OCI-M2 (cell line): Measurements from ENCODE around the gene SLC39A1.
"Not testable (repeated sequence)": the region's sequence is repeated elsewhere in the genome, so short reads cannot be mapped to it uniquely, and the experiment has no call there.

Experiments
- DNase-seq: peaks from one replicate; lab custom pipeline; 2025; ENCODE audit not compliant: unreplicated experiment; lab: John Stamatoyannopoulos, UW

SLC39A1 gene

DNA sequence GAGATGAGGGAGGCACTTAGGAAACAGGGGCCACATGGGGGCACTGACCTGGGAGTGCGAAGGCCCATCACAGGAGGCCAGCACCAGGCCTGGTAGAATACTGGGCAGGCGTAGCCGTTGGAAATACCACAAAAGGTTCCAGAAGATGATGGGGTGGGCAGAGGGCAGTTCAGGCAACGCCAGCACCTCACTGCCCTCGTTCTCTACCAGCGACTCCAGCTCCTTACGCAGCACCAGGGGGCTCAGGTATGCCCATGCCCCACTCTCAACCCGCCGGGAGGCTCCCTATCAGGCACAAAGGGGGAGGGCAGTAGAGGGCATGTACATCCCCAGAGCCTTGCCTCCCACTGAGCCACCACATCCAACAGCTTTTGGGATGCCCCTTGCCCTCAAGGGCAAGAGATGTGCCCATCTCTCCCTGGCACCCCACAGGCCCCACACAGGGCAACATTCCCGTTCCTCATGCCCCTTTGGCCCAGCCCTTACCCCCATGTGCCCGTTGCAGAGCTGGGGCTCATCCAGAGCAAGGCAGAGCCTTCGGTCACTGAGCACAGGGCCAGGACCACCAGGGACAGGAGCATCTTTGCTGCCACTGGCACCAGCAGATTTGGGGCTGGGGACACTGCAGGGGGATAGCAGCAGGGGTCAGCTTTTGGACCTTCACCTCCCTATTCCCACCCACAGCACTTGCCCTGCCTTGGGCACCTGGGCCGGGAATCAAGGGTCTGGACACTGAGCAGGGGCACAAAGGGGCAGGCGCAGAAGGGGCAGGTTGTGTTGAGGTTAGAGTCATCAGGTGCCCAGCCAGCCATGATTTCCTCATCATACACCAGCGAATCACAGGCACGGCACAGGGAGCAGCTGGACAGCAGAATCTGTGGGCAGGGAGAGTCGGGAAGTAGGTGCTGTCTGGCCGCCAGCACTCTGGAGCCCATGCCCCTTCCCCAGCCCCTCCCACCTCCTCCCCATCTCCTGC is 30.9 kb downstream of the SLC39A1 start:
- no peak for DNase-seq

GRCh38 chr1:153929981-153930948 is 33.1 kb downstream of the SLC39A1 start:
- no peak for DNase-seq

DNA sequence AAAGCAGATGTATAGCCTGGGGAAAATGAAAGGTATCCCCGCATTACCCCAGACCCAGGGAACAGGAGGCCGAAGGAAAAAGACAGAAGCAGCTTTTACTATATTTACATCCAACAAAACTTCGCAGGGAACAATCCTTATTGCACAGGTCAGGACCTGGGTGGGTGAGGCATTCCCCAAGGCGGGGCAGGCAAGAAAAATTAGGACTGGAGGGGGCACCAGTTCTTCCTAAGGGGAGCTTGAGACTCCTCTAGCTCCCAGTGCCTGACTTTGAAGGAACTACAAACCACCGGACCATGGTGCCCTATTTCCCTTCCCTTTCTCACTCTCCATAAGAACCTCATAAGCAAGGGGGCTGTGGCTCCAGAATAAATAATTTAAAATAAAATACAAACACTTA is 33.9 kb downstream of the SLC39A1 start:
- no peak for DNase-seq

GRCh38 chr1:153928791-153929341 is 34.5 kb downstream of the SLC39A1 start:
- DNase-seq: no peak

DNA sequence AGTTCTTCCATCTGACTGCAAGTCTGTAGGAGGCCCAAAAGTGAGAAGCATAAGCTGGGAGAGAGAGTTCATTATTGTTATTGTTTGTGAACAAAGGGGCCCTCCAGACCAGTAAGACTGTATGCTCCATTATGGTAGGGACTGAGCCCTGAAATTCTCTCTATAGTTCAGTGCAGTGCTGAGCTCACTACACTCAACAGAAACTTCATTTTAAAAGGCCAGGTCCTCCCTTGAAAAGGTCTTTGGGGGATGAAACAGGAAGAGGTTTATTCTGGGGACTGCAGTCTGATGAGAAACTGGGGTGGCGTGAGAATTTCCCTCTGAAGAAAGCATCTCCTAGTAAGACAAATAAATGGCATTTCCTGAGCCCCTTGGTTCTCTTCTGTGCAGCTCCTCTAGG is 35.1 kb downstream of the SLC39A1 start:
- DNase-seq: no peak

DNA sequence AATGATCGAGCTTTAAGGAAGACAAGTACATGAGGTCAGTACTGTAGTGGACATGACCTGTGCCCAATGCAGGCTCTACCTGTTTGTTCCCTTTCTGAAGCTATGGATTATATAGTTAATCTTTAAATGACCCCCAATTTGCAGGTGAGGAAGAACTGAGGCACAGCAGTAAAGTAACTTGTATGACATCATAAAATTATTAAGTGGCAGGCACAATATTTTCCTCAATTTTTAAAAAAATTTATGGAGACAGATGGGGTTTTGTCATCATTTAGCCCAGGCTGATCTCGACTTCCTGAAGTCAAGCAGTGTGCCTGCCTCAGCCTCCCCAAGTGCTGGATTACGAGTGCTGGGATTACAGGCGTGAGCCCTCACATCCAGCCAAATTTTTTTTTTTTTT is 36.9 kb downstream of the SLC39A1 start:
- no peak for DNase-seq

- peak; percentile 93 for DNase-seq
These were observed 40.1 kb downstream of the SLC39A1 start, which contains the start of gene GATAD2B for GRCh38 chr1:153922972-153923925. GATAD2B (minus strand) TSS chr1:153922972; CDS start chr1:153828347, 94,625 bp downstream.

DNA sequence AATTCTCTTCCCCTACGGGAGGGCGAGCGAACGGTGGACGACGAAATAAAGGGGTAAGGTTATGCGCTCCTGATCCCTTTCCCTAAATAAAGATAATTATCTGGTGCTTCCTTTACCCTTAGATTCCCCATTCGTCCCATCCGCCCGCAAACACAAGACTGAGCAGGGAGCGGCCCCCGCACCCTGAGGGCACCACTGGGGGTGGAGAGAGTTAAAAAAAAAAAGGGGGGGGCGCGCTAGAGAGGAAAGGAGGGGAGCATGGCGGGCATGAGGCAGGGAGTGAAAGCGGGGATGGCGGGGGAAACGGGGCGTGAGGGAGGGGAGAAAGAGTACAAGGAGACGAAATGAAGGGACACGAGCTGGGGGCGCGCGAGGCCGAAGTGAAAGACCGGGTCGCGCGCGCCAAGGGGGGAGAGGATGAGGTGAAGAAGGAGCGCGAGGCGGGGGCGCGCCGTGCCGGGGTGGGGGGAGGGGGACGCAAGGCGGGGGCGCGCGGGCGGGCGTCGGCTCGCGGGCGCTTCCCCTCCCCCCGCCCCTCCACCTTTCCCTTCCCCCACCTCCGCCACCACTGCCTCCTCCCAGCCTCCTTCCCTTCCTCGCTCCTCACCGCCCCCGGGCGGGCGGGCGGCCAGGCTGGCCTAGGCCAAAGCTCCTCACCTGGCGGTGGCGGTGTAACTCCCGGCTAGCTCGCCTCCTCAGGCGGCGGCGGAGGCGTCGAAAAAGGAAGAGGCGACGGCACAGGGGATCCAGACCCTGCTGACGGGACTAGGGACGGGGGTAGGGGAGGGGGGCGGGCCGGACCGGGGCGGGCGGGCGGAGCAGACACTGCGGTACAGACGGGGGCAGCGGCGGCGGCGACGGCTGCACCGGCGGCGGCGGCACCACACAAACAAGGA is 41.0 kb downstream of the SLC39A1 start:
- DNase-seq: no peak

DNA sequence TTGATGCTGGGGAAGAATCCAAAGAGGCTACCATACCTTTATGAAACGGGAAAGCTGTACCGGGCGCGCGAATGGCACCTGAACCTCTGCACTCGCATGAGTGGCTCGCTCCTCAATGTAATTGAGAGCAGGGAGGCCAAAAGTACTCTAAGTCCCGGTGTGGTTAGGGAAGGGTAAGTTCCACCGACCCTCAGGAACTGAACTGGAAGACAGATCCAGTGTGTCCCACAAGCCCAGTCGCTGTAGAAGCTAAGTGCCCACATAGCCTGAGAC is 41.6 kb downstream of the SLC39A1 start:
- no peak for DNase-seq

DNA sequence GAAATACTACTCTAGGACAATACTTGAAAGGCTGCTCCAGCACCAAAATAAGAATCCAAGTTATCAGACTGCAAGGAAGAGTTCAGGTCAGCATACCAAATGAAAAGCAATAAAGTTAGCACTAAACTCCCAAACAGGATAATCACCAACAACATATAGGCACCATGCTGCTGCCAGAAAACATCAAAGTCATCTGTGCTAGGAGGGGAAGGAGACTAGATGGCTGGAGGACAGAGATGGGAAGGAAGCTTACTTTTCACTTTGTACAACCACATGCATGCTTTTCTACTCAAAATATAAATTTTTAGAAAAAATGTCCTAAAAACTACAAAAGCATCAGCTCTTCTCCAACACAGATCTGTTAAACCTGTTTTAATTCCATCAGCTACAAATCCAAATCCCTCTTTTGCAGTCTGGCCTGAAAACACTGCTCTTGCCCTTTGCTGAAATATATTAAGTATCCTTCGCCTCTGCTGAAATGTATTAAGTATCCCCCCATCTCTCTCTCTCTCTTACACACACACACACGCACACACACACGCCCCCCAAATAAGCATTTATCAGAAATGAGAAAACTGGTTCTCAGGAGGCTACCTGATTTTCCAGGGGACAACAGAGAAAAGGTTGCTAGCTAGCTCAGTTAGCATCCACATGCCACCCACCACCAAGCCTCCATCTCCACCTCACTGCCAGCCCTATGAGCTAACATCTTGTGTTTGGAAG is 42.1 kb downstream of the SLC39A1 start:
- DNase-seq: no peak

- no peak for DNase-seq
These were observed 43.2 kb downstream of the SLC39A1 start for GRCh38 chr1:153919876-153920852.

- DNase-seq: no peak
These were observed 47.0 kb downstream of the SLC39A1 start for GRCh38 chr1:153916297-153916696.

- DNase-seq: no peak
These were observed 51.0 kb downstream of the SLC39A1 start for GRCh38 chr1:153912349-153912748.

GRCh38 chr1:153910560-153910959 is 52.8 kb downstream of the SLC39A1 start:
- not testable (repeated sequence) for DNase-seq
